Measurements from ENCODE around the gene ZNF117. TPM values are rescaled to one million over a fixed set of nuclear protein-coding genes. Genes with fewer than 3 reads are reported as not detected.

The ZNF117 gene
- total and polyA plus RNA-seq, 2 of the 4 experiments (the other 2 are of a cell fraction), result 2.9 to 4.0 TPM

GRCh38 chr7:64938540-64938939, 52.3 kb downstream of the ZNF117 start:
- TF ChIP-seq SMC3 (IDR thresholded peaks at IDR 0.05; ENCODE audit: low read depth, low read length), result no peak
- no peak for TF ChIP-seq MAFK (IDR thresholded peaks at IDR 0.05; ENCODE audit: low read depth, low read length)
- no peak for TF ChIP-seq CTCF (conservative IDR thresholded peaks at IDR 0.05; ENCODE audit: low read depth, low read length)
- no peak for TF ChIP-seq RFX5 (IDR thresholded peaks at IDR 0.05; ENCODE audit: low read depth, low read length)
- no peak for TF ChIP-seq POLR2A (IDR thresholded peaks at IDR 0.05; ENCODE audit: low read depth, low read length)
- no peak for TF ChIP-seq NFE2L2 (IDR thresholded peaks at IDR 0.05; ENCODE audit: low read depth, low read length)
- no peak for TF ChIP-seq RCOR1 (IDR thresholded peaks at IDR 0.05; ENCODE audit: insufficient replicate concordance, low read length)
- TF ChIP-seq MXI1 (IDR thresholded peaks at IDR 0.05; ENCODE audit: borderline replicate concordance, low read depth, low read length), result no peak
- no peak for TF ChIP-seq USF2 (IDR thresholded peaks at IDR 0.05; ENCODE audit: low read depth, low read length)
- no peak for TF ChIP-seq BHLHE40 (IDR thresholded peaks at IDR 0.05; ENCODE audit: low read depth, low read length)
- Histone ChIP-seq H3K9me3 (ENCODE audit: control insufficient read depth, insufficient read depth, low read length) (no peaks in the 10 kb centered on the region), H4K5ac (ENCODE audit: low read depth, low read length) (no peak overlapping the region), H3K56ac (ENCODE audit: extremely low read depth, insufficient read depth, low read length) (no peak overlapping the region), H3K36me3 (ENCODE audit: control insufficient read depth, insufficient read depth, low read length) (no peaks in the 10 kb centered on the region), H3K4ac (ENCODE audit: low read depth, low read length) (no peak overlapping the region), H3K23ac (ENCODE audit: low read depth, low read length) (no peak overlapping the region), H3K27ac (ENCODE audit: insufficient read depth, low read length) (no peak overlapping the region), H4K8ac (ENCODE audit: low read depth in 2 of 2, low read length in 2 of 2) (no peak overlapping the region), H3K27me3 (ENCODE audit: control insufficient read depth, insufficient read depth, low read length) (no peaks in the 10 kb centered on the region), H3K18ac (ENCODE audit: low read depth, low read length) (no peak overlapping the region), H2BK20ac (ENCODE audit: low read depth, low read length) (no peak overlapping the region), H3K4me2 (ENCODE audit: low read depth, low read length) (no peak overlapping the region), H2AK9ac (replicated peaks; ENCODE audit: low read depth, low read length, poor library complexity) (no peak overlapping the region), H3K9ac (ENCODE audit: low read depth, low read length) (no peak overlapping the region), H2AK5ac (ENCODE audit: low read depth, low read length) (no peak overlapping the region), H3K14ac (replicated peaks; ENCODE audit: low read depth, low read length) (no peak overlapping the region), H3K79me1 (ENCODE audit: low read depth in 1 of 2, low read length in 2 of 2) (no peaks in the 10 kb centered on the region), H4K20me1 (ENCODE audit: insufficient read depth, low read length) (no peaks in the 10 kb centered on the region), H2BK5ac (ENCODE audit: low read depth, low read length, poor library complexity, severe bottlenecking) (no peak overlapping the region), H2BK120ac (ENCODE audit: low read depth, low read length) (no peak overlapping the region), H2BK15ac (ENCODE audit: low read depth, low read length) (no peak overlapping the region), H2AFZ (replicated peaks; ENCODE audit: low read length, poor library complexity) (no peak overlapping the region), H4K91ac (ENCODE audit: insufficient read depth, low read depth, low read length) (no peak overlapping the region), H3K4me3 (ENCODE audit: insufficient read depth, low read depth, low read length) (no peak overlapping the region), H3K9me1 (ENCODE audit: insufficient read depth, low read length) (no peaks in the 10 kb centered on the region), H3K4me1 (ENCODE audit: control insufficient read depth, insufficient read depth, low read length) (no peaks in the 10 kb centered on the region)
- CTCF ChIA-PET, result no interaction called here
- BruUV-seq (replicated peaks), result no TSS peak
- intact Hi-C loops (cut with micrococcal nuclease), result no loop called here
- ATAC-seq (ENCODE audit: low read depth), result no peak
- WGBS, 2 experiments (ENCODE audit: extremely low coverage in 2 of 2, insufficient read length in 1 of 2), result no CpG with 5 or more reads among the region's 1 CpG
- dilution Hi-C loops (cut with HindIII; ENCODE audit: low sequenced_read_pairs, unreplicated experiment), result no loop called here
- POLR2A ChIA-PET (ENCODE audit: unreplicated experiment), result no interaction called here
- in situ Hi-C loops (cut with MboI; ENCODE audit: low sequenced_read_pairs), result no loop called here
- DNase-seq, result no peak

Measured in IMR-90 (cell line).